PC-9 (cell line): ENCODE measurements around the gene CRISP1. TPM values are rescaled to one million over a fixed set of nuclear protein-coding genes. Genes with fewer than 3 reads are reported as not detected.
"Not testable (repeated sequence)": the region's sequence is repeated elsewhere in the genome, so short reads cannot be mapped to it uniquely, and the experiment has no call there.

Experiments
- BruUV-seq: library from RNA; stranded (reverse); fragments of 400-500 nt; replicated peaks from 2 replicates; lab custom pipeline; 2021; lab: Mats Ljungman, UMichigan
- CTCF ChIA-PET: fragments of 300-600 bp; sonication (Branson Sonifier 250); formaldehyde crosslinking; loops from one replicate; lab custom pipeline; 2022; ENCODE audit warnings: antibody characterized with exemption; lab: Charles Lee
- POLR2A ChIA-PET: fragments of 300-600 bp; sonication (Branson Sonifier 250); formaldehyde crosslinking; loops from one replicate; lab custom pipeline; 2022; ENCODE audit warnings: antibody characterized with exemption; ENCODE audit not compliant: unreplicated experiment; lab: Charles Lee
- DNase-seq, 2 experiments: peaks; one replicate each; pipeline versions ENCODE4 v3.0.0 to v3.0.0-alpha.2; 2015 to 2022; ENCODE audit warnings: mixed read lengths in 1 of 2
- H2AFZ ChIP-seq: fragments of 200-600 bp; sonication (generic); 2 replicates; pipeline ENCODE4 v1.8.1; 2017; ENCODE audit warnings: antibody characterized with exemption
- H3F3A ChIP-seq: fragments of 200-600 bp; sonication (generic); 2 replicates; pipeline ENCODE4 v1.8.1; 2017; ENCODE audit warnings: antibody characterized with exemption, mild to moderate bottlenecking, low read depth; ENCODE audit not compliant: insufficient read depth
- H3K27ac ChIP-seq: fragments of 200-600 bp; sonication (generic); 2 replicates; pipeline ENCODE4 v1.6.1; 2016; ENCODE audit warnings: mixed run types
- H3K27me3 ChIP-seq: fragments of 200-600 bp; sonication (generic); 2 replicates; pipeline ENCODE4 v1.6.1; 2016; ENCODE audit warnings: low read depth, mixed run types; ENCODE audit not compliant: insufficient read depth
- H3K36me3 ChIP-seq: fragments of 200-600 bp; sonication (generic); 2 replicates; pipeline ENCODE4 v1.6.1; 2016; ENCODE audit warnings: low read depth, mixed run types
- H3K4me1 ChIP-seq: fragments of 200-600 bp; sonication (generic); replicated peaks from 2 replicates; pipeline ENCODE4 v1.6.1; 2016; ENCODE audit warnings: mixed run types; ENCODE audit not compliant: insufficient read depth
- H3K4me2 ChIP-seq: fragments of 200-600 bp; sonication (generic); 2 replicates; pipeline ENCODE4 v1.6.1; 2017; ENCODE audit warnings: mixed run types
- H3K4me3 ChIP-seq: fragments of 200-600 bp; sonication (generic); 2 replicates; pipeline ENCODE4 v1.6.1; 2016; ENCODE audit warnings: mixed run types
- H3K79me2 ChIP-seq: fragments of 200-600 bp; sonication (generic); 2 replicates; pipeline ENCODE4 v1.6.1; 2017; ENCODE audit warnings: low read depth, mixed run types
- H3K9me2 ChIP-seq: fragments of 200-600 bp; sonication (generic); 2 replicates; pipeline ENCODE4 v1.8.1; 2017; ENCODE audit warnings: mild to moderate bottlenecking; ENCODE audit not compliant: insufficient read depth
- H3K9me3 ChIP-seq: fragments of 200-600 bp; sonication (generic); 2 replicates; pipeline ENCODE4 v1.8.1; 2016; ENCODE audit warnings: low read depth; ENCODE audit not compliant: insufficient read depth
- H4K20me1 ChIP-seq: fragments of 200-600 bp; sonication (generic); 2 replicates; pipeline ENCODE4 v1.8.1; 2017; ENCODE audit not compliant: insufficient read depth
- CTCF ChIP-seq: fragments of 200-600 bp; sonication (generic); conservative IDR thresholded peaks from 2 replicates; pipeline ENCODE4 v1.6.1; 2017; ENCODE audit warnings: mixed run types, antibody characterized with exemption, mild to moderate bottlenecking, moderate library complexity
- EZH2 ChIP-seq: fragments of 200-600 bp; sonication (generic); IDR thresholded peaks from 2 replicates; pipeline ENCODE4 v1.8.0; 2017; ENCODE audit warnings: antibody characterized with exemption, low read depth
- intact Hi-C: fragments of 100-400 bp; cut with micrococcal nuclease; formaldehyde crosslinking; loops from one replicate; pipeline ENCODE4 v1.10.0; 2022; ENCODE audit not compliant: unreplicated experiment
- total RNA-seq: library from RNA; stranded (reverse); gene quantifications from 2 replicates; pipeline ENCODE4 v1.2.3, GENCODE V29; 2021

The CRISP1 gene
- total RNA-seq, 1 experiment from 2014 or later: not detected

GRCh38 chr6:49801525-49801924 is 64.8 kb downstream of the CRISP1 start:
- no peak for DNase-seq
- Histone ChIP-seq H3K27me3 (no peaks in the 10 kb centered on the region), H2AFZ (no peak overlapping the region), H3K9me3 (no peaks in the 10 kb centered on the region), H3K27ac (no peak overlapping the region), H3K4me2 (no peak overlapping the region), H3K4me3 (no peak overlapping the region), H4K20me1 (no peaks in the 10 kb centered on the region), H3F3A (no peaks in the 10 kb centered on the region), H3K4me1 (no peaks in the 10 kb centered on the region), H3K9me2 (no peaks in the 10 kb centered on the region), H3K36me3 (no peaks in the 10 kb centered on the region), H3K79me2 (no peaks in the 10 kb centered on the region)
- ChIA-PET POLR2A (no interaction called here), CTCF (no interaction called here)
- BruUV-seq: no TSS peak
- TF ChIP-seq EZH2 (no peak), CTCF (no peak)
- intact Hi-C loops: no loop called here

- Histone ChIP-seq H3K4me1 (no peaks in the 10 kb centered on the region), H3F3A (no peaks in the 10 kb centered on the region), H3K4me3 (no peak overlapping the region), H2AFZ (no peak overlapping the region), H3K4me2 (no peak overlapping the region), H3K27ac (no peak overlapping the region), H3K36me3 (no peaks in the 10 kb centered on the region), H3K27me3 (no peaks in the 10 kb centered on the region), H3K9me3 (no peaks in the 10 kb centered on the region), H4K20me1 (no peaks in the 10 kb centered on the region), H3K9me2 (no peaks in the 10 kb centered on the region), H3K79me2 (no peaks in the 10 kb centered on the region)
- intact Hi-C loops: no loop called here
- ChIA-PET POLR2A (no interaction called here), CTCF (no interaction called here)
- TF ChIP-seq CTCF (no peak), EZH2 (no peak)
- BruUV-seq: no TSS peak
- no peak for DNase-seq
Measured at GRCh38 chr6:49799090-49799489, 67.2 kb downstream of the CRISP1 start.

- H3K4me1 ChIP-seq, intact Hi-C loops, POLR2A ChIA-PET, CTCF ChIA-PET, H3F3A ChIP-seq, H3K9me3 ChIP-seq, H3K27ac ChIP-seq, H3K9me2 ChIP-seq, H3K36me3 ChIP-seq, H3K27me3 ChIP-seq, H3K79me2 ChIP-seq, BruUV-seq, H4K20me1 ChIP-seq: not testable (repeated sequence)
- peak overlapping the region; percentile 60 for H3K4me3 ChIP-seq
- peak overlapping the region; percentile 77 for H3K4me2 ChIP-seq
- peak overlapping the region; percentile 75 for H2AFZ ChIP-seq
- peak in 1 of 2 experiments; percentile 50 for DNase-seq
Measured at GRCh38 chr6:49796842-49797455, 69.4 kb downstream of the CRISP1 start.

- H3K36me3 ChIP-seq: no peaks in the 10 kb centered on the region
- H3F3A ChIP-seq: no peaks in the 10 kb centered on the region
- no peaks in the 10 kb centered on the region for H3K9me3 ChIP-seq
- POLR2A ChIA-PET: no interaction called here
- TF ChIP-seq EZH2 (no peak), CTCF (no peak)
- H3K9me2 ChIP-seq: peaks cover 4% of the 10 kb centered on the region; the same call in 1 of the 2 replicates
- intact Hi-C loops: no loop called here
- H3K4me2 ChIP-seq: no peak overlapping the region
- H3K4me1 ChIP-seq: no peaks in the 10 kb centered on the region
- no peak overlapping the region for H3K4me3 ChIP-seq
- no peak overlapping the region for H3K27ac ChIP-seq
- no peak overlapping the region for H2AFZ ChIP-seq
- H3K27me3 ChIP-seq: no peaks in the 10 kb centered on the region
- no TSS peak for BruUV-seq
- DNase-seq: no peak
- no peaks in the 10 kb centered on the region for H4K20me1 ChIP-seq
- CTCF ChIA-PET: no interaction called here
- H3K79me2 ChIP-seq: no peaks in the 10 kb centered on the region
Measured at GRCh38 chr6:49790341-49790740, 76.0 kb downstream of the CRISP1 start.
